Measurements from ENCODE around the gene KLK1.

Gene KLK1

DNA sequence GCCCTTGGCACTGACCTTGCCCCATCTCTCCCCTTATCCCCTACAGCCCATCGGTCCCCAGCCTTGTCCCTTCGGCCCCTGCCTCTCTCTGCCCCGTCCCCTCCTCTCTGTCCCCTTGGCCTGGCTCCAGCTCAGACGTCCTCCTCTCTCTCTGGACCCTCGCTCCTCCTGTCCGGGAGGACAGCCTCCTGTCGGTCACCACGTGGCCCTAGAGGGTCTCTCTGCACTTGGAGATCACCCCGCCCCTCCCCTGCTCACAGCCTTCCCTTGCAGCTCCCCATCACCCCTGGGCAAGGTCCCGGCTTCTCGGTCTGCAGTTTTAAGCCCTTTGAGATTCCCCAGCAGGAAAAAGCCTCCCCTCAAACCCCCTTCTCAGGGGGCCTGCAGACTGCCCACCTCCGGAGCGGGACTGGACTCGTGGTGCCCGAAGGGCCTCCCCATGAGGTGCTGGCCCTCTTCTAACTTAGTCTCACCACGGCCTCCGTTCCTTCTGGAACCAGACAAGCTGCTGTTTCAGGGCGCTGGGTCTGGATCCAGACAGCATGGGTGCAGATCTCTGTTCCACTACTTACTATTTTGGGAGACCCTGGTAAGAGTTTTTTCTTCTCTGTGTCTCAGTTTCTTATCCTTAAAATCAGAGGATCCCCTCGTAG, 13.1 kb upstream of the KLK1 start:
- no peak for DNase-seq (ENCODE audit: low read depth in 2 of 2)

DNA sequence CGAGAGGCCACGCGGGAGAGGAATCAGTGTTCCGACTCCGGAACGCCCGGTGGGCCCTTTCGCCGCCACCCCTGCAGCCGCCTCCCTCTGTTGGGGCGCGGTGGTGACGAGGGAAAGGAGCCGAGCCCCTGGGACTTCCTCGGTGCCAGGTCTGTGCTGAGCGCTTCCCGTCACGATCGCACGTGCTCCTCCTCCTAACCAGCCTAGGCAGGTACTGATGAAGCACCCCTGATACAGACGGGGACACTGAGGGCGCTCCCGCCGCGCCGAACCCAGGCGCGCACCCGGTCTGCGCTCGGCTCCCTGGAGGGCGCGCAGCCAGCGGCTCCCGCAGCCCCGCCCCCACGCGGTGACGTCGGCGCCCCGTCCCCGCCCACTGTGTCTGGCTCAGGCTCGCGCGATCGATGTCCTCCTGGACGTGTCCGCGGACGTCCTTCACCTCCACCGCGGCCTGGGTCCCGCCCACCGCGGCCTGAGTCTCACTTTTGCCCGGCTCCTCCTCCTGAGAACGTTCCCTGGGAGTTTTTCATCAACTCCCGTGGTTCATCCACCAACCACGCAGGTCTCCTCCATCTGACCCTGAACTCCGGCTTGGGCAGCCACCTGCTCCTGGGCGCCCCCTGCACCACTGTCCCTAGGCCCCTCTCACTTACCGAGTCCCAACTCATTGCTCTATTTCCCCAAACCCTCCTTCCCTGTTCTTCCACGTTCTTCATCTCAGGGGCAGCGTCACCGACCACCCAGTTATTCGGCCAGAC, 12.4 kb upstream of the KLK1 start:
- DNase-seq (ENCODE audit: low read depth in 2 of 2): peak in 1 of 2 experiments; percentile 72

DNA sequence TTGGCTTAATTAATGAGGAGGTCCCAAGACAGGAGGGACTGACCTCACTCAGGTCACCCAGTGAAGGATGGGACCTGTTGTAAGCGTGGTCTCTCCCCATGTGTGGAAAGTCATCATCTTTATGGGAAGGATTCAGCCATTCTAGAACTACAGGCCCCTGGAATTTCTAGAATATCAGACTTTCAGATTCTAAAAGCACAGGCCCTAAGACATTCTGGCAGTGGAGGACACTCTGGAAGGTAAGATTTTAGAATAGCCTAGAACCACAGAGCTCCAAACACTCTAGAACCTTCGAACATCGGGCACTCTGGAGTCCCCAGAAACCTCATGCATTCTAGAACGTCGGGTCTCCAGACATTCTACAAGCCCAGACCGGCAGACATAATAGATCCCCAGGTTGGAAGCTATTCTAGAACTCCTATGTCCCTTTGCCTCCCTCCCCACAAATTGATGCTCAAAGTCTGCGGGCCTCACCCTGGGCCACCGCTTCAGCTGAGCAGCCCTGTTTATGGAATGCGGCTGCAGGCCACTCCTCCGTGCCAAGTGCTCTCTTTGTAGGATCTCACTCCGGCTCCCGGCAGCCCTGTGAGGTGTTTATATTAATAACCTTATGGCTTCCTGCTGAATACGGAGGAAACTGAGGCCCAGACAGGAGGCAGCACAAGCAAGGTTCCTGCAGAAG, 11.7 kb upstream of the KLK1 start:
- no peak for DNase-seq (ENCODE audit: low read depth in 2 of 2)

GRCh38 chr19:50833802-50834167, 10.2 kb upstream of the KLK1 start:
- DNase-seq (ENCODE audit: low read depth in 2 of 2): no peak

DNA sequence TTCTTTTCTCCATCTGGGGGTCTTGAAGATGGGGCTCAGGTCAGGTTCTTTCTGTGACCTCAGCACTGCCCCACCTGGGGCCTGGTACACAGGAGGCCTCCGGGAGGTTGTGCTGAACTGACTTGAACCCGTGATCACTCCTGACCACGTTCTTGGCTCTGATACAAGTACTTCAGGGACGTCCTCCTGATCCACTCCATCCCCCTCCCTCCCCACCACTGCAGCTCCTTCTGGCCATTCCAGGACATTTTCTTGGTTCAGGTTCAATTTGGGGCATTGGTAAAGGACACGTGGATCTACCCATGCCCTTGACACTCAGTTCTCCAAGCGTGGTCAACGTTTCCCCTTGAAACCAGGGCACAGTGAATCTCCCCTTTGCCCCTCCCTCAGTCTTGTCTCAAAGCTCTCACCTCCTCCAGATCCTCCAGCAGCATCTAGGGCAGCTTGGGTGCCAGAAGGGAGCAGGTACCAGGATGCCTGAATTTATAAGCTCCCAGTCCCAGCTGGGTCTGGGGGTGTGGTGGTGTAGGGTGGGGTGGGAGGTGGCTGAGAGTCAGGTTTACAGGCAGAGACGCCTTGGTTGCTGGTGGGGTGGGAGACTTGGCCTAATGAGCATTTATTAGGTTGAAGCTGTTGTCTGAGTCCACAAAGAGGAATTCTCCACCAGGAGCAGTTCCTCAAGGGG, 9.7 kb upstream of the KLK1 start, which contains the start of gene KLK15:
Gene KLK15 (minus strand): TSS at position 458 of the 685 bp plus-strand sequence. CDS start 2,082 bp downstream, outside the sequence.
- DNase-seq (ENCODE audit: low read depth in 2 of 2): no peak

- no peak for DNase-seq (ENCODE audit: low read depth in 2 of 2)
Measured at GRCh38 chr19:50832666-50833065, 9.1 kb upstream of the KLK1 start.

DNA sequence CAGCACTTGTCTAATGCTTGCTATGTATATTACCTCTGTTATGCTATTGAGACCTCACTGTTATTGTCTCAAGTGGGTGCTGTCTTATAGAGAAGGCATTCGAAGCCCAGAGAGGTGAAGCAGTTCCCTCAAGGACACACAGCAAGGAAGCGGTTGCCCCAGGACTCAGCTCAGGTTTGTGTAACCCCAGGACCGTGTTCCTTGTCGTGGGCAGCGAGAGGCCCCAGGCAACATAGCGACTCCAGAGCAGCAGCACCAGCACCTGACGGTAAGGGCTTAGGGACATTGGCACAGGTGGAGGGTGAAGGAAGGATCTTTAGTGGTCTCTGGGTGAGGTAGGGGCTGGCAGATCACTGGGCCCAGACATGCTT, 7.4 kb upstream of the KLK1 start:
- no peak for DNase-seq (ENCODE audit: low read depth in 2 of 2)

GRCh38 chr19:50830266-50831025, 6.9 kb upstream of the KLK1 start:
- DNase-seq (ENCODE audit: low read depth in 2 of 2): no peak

- no peak for DNase-seq (ENCODE audit: low read depth in 2 of 2)
Measured at GRCh38 chr19:50829801-50830200, 6.2 kb upstream of the KLK1 start.

GRCh38 chr19:50827476-50827875, 3.9 kb upstream of the KLK1 start:
- DNase-seq (ENCODE audit: low read depth in 2 of 2): no peak

GRCh38 chr19:50826492-50827240, 3.1 kb upstream of the KLK1 start:
- DNase-seq (ENCODE audit: low read depth in 2 of 2): no peak

GRCh38 chr19:50822661-50823208, 852 bp downstream of the KLK1 start:
- no peak for DNase-seq (ENCODE audit: low read depth in 2 of 2)

DNA sequence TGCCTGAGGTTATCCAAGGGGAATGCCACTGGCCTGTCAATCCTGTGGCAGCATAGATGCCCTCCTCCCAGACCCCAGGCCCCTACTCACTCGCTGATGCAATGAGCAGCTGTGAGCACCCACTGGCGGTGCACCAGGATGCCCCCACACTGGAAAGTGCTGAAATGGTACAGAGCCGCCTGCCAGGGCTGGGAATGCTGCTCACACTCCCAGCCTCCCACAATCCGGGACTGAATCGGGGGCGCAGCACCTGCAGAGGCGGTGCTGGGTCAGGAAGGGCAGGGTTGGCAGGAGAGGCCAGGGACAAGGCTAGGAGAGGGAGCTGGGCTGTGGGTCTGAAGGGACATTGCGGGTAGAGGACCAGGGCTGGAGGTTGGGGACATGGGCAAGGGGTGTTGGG, 2.0 kb downstream of the KLK1 start:
- no peak for DNase-seq (ENCODE audit: low read depth in 2 of 2)

GRCh38 chr19:50821248-50821612, 2.4 kb downstream of the KLK1 start:
- no peak for DNase-seq (ENCODE audit: low read depth in 2 of 2)

DNA sequence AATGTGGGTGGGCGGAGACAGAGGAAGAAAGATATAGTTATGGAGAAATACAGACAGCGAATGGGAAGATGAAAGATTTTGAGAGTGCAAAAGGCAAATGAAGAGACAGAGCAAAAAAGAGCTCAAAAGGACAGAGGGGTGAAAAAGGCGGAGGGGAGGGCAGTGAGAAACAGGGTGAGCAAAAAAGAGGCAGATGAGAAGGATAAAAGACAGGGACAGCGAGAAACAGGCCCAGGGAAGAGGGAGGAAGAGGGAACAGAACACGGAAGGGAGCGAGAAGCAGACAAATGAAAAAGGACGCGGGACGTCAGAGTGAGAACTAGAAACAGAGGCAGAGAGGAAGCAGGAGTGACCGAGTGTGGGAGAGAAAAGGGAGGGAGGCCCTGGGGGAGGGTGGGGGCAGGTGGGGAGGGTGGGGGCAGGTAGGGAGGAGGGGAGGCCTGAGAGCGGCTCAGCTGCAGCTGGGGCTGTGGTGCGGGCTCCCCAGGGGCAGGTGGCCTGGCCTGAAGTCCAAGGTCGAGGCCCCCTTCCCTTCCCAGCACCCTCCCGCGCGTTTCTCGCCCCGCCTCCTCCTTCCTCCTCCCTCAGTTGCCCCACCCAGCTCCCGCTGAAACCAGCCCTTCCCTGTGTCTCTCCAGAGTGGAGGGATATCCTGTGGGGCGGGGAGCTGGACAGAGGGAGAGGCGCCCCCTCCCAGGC, 2.9 kb downstream of the KLK1 start:
- DNase-seq (ENCODE audit: low read depth in 2 of 2): no peak

- DNase-seq (ENCODE audit: low read depth in 2 of 2): no peak
Measured at GRCh38 chr19:50820086-50820485, 3.5 kb downstream of the KLK1 start.

- DNase-seq (ENCODE audit: low read depth in 2 of 2): no peak
Measured at GRCh38 chr19:50819636-50820035, 4.0 kb downstream of the KLK1 start.

- no peak for DNase-seq (ENCODE audit: low read depth in 2 of 2)
Measured at GRCh38 chr19:50818859-50819472, 4.6 kb downstream of the KLK1 start.
